Effector memory CD4-positive, alpha-beta T cell (primary cell): ENCODE results near the gene UPK3A.

ENCODE experiments used
- DNase-seq, 3 donors: peaks; one replicate each; pipeline ENCODE4 v3.0.0-alpha.2; 2020
- H3K27ac ChIP-seq: 2 replicates; pipeline ENCODE4 v1.7.0; 2013; ENCODE audit warnings: mild to moderate bottlenecking, low read length, moderate library complexity; ENCODE audit not compliant: insufficient read depth, poor library complexity, severe bottlenecking
- H3K27me3 ChIP-seq: replicated peaks from 2 replicates; pipeline ENCODE4 v1.7.0; 2013; ENCODE audit warnings: mild to moderate bottlenecking, low read length; ENCODE audit not compliant: insufficient read depth, control insufficient read depth, poor library complexity, severe bottlenecking
- H3K36me3 ChIP-seq: 2 replicates; pipeline ENCODE4 v1.7.0; 2013; ENCODE audit warnings: mild to moderate bottlenecking, low read length, moderate library complexity; ENCODE audit not compliant: control insufficient read depth, insufficient read depth
- H3K4me1 ChIP-seq: 2 replicates; pipeline ENCODE4 v1.7.0; 2013; ENCODE audit warnings: low read length, mild to moderate bottlenecking; ENCODE audit not compliant: control insufficient read depth, insufficient read depth, poor library complexity, severe bottlenecking
- H3K4me3 ChIP-seq: 2 replicates; pipeline ENCODE4 v1.7.0; 2013; ENCODE audit warnings: low read length, low read depth, mild to moderate bottlenecking; ENCODE audit not compliant: insufficient read depth, poor library complexity, severe bottlenecking
- H3K9me3 ChIP-seq: 2 replicates; pipeline ENCODE4 v1.7.0; 2013; ENCODE audit warnings: mild to moderate bottlenecking, low read length, moderate library complexity; ENCODE audit not compliant: control insufficient read depth

The UPK3A gene

DNA sequence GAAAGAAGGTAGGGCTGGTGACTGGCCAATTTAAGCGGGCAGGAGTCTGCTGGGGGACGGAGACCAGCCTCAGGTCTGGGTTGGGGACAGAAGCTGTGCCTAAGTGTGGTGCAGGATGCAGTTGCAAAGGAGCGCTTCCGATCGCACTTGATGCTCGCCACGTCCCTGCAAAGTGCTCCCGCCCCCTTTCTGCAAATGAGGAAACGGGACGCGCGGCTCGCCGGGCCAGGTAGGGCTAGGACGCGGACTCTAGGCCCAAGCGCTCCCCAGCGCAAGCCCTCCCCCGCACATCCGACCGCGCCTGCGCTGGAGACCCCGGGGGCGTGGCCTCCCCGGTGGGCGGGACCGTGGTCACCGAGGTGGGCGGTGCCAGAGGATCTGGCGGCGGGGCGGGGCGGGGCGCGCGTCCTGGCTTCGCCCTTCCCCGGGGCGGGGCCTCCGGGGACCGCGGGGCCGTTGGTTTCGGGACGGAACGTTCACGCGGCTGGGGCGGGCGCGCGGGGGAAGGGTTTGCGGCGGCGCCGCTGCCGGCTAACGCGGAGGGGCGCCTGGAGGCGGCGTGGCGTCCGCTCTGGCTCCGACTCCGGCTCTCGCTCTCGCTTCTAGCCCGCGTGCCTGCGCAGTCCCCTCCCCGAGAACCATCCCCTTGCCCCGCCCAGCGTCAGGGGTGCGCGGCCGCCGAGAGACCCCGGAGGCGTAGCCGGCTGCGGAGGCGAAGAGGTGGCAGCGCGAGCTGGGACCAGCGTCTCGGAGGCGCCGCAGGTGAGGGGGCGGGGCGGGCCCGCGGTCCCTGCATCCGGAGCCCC is 24.9 kb downstream of the UPK3A start, which contains the start of gene FAM118A:
TSS of gene FAM118A (plus strand) at position 513 of the 806 bp plus-strand sequence. CDS start 12,446 bp downstream, outside the sequence.
- H3K27me3 ChIP-seq: no peaks in the 10 kb centered on the region
- DNase-seq: peak; percentile 92 to 98 (median 92)
- no peaks in the 10 kb centered on the region for H3K9me3 ChIP-seq
- peak within 1 kb of the TSS; percentile 79 for H3K4me3 ChIP-seq
- H3K36me3 ChIP-seq: no peaks in the 10 kb centered on the region
- H3K27ac ChIP-seq: peak within 1 kb of the TSS; percentile 82
- H3K4me1 ChIP-seq: peaks cover 23% of the 10 kb centered on the region

DNA sequence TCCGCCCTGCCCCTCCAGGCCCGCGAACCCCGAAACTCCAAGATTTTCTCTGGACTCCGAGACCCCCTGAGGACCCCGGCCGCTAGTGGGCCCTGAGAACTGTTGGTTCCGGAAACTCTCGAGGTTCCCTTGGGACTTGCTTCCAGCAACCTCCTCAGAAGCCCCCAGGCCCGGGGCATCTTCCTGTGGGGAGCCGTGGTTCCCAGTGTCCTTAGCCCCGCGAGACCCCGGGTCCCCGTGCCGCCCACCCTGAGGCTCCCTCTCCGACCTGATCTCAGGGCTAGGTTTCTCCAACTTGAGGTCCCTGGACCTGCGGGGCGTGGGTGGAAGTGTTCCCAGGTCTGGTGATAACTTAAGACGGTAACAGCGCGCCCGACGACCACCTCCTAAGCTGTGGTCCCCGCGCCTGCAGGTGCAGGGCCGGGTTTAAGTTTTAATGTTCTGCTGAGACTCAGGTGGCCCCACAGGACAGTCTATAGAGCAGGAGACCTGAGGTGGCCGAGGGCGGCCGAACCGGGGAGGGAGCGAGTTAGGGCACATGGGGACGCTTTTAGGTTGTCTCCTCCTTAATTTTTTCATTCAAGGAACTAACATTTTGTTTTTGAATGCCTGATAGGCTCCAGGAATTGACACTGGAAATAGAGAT is 25.7 kb downstream of the UPK3A start:
- Histone ChIP-seq H3K27me3 (no peaks in the 10 kb centered on the region), H3K9me3 (no peaks in the 10 kb centered on the region), H3K36me3 (no peaks in the 10 kb centered on the region), H3K4me1 (peaks cover 23% of the 10 kb centered on the region), H3K4me3 (peak overlapping the region; percentile 79), H3K27ac (peak overlapping the region; percentile 82)
- DNase-seq: no peak

DNA sequence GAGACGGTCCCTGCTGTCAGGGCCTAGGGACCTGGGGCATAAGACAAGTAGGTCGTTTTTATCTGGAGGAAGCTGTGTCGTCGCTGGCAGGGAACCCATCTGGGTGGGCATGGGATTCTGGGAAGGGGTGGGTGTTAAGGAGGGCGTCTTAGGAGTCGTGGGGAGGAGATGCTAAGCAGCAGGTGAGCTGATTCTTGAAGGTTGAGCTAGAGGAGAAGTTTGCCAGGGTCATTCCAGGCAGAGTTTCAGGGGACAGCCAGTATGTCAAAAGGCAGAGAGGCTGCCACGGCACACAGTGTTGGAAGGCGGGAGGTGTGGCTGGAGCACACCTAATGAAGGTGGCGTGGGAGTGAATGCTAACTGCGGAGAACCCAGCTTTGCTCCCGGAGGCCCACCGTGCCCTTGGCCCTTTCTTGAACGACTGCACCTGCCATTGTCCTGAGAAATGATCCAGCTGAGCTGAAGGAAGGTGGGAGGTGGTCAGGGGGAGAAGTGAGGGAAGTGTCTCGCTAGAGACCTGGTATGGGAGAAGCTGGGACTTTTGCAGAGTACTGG is 26.3 kb downstream of the UPK3A start:
- Histone ChIP-seq H3K36me3 (no peaks in the 10 kb centered on the region), H3K4me3 (peak overlapping the region; percentile 79), H3K27ac (peak overlapping the region; percentile 82), H3K27me3 (no peaks in the 10 kb centered on the region), H3K4me1 (peaks cover 25% of the 10 kb centered on the region), H3K9me3 (no peaks in the 10 kb centered on the region)
- DNase-seq: no peak

DNA sequence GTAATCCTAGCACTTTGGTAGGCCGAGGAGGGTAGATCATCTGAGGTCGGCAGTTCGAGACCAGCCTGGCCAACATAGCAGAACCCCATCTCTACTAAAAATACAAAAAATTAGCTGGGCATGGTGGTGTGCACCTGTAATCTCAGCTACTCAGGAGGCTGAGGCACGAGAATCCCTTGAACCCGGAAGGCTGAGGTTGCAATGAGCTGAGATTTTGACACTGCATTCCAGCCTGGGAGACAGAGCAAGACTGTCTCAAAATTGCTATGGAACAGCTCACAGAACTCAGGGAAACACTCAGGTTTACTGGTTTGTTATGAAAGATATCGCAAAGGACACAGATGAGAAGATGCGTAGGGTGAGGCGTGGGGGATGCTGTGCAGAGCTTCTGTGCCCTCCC is 27.7 kb downstream of the UPK3A start:
- peaks cover 34% of the 10 kb centered on the region for H3K4me1 ChIP-seq
- no peak overlapping the region for H3K27ac ChIP-seq
- no peaks in the 10 kb centered on the region for H3K27me3 ChIP-seq
- H3K4me3 ChIP-seq: no peak overlapping the region
- no peak for DNase-seq
- no peaks in the 10 kb centered on the region for H3K9me3 ChIP-seq
- no peaks in the 10 kb centered on the region for H3K36me3 ChIP-seq

DNA sequence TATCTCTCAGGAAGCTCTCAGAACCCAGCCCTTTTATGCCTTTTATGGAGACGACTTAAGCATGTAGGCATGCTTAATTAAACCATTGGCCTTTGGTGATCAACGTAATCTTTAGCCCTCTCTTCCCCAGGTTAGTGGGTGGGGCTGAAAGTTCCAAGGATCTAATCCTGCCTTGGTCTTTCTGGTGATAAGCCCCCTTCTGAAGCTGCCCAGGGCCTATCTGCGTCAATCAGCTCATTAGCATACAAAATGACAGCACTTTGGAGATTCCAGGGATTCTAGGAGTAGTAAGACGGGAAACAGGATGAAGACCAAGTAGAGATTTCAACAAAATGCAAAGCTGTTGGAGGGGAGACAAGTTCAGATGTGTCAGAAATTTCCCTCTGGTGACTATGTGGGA is 28.1 kb downstream of the UPK3A start:
- DNase-seq: no peak
- Histone ChIP-seq H3K9me3 (no peaks in the 10 kb centered on the region), H3K36me3 (no peaks in the 10 kb centered on the region), H3K27ac (no peak overlapping the region), H3K4me3 (no peak overlapping the region), H3K4me1 (peaks cover 38% of the 10 kb centered on the region), H3K27me3 (no peaks in the 10 kb centered on the region)

DNA sequence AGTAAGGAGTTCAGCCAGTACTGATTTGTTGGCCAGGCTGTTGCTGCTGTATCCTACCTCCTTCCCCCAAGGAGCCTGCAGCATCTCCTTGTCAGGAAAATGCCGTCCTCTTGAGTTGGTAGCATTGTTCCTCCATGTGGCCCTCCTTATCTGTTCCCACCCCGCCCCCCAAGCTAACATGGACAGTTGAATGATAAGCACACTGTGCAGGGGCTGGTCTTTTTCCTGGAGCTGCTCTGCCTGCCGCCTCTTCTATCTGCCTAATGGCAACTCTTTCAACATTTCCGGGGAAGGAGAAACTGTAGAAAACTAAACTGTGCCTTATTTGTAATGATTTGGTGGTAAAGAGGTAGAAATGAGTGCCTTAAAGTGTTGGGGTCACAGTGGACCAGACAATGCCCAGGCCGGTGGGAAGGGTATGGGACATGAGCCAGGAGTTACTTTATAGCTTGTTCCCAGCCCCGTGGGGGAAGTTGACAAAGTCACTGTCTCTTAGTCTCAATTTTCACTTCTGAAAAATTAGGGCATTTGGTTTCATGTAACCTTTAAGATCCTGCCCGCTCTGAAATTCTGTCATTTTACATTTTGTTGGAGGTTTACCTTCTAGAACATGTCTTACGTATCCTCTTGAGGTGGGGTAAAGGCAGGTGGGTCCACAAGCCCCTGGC is 29.4 kb downstream of the UPK3A start:
- DNase-seq: no peak
- H3K27me3 ChIP-seq: no peaks in the 10 kb centered on the region
- no peaks in the 10 kb centered on the region for H3K9me3 ChIP-seq
- no peak overlapping the region for H3K27ac ChIP-seq
- H3K36me3 ChIP-seq: no peaks in the 10 kb centered on the region
- H3K4me1 ChIP-seq: peaks cover 41% of the 10 kb centered on the region
- H3K4me3 ChIP-seq: no peak overlapping the region

DNA sequence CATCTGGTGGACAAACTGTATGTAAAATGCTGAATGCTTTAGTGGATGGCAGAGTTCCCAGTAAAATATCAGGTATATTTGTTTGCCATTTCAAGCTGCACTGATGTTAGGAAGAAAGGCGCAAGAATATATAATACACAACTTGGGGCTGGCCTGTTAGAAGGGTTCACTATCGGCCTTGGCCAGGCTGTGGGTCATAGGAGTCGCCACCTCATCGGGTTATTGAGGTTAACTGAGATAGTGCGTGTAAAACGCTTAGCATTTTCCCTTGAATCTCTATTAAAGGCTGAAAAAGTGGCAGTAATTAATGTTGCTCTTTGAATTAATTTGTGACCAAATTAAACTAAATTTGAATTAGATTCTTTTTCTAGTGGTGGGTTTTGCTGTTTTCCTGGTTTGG is 30.0 kb downstream of the UPK3A start:
- Histone ChIP-seq H3K27ac (no peak overlapping the region), H3K4me3 (no peak overlapping the region), H3K4me1 (peaks cover 42% of the 10 kb centered on the region), H3K9me3 (no peaks in the 10 kb centered on the region), H3K36me3 (no peaks in the 10 kb centered on the region), H3K27me3 (no peaks in the 10 kb centered on the region)
- DNase-seq: no peak

DNA sequence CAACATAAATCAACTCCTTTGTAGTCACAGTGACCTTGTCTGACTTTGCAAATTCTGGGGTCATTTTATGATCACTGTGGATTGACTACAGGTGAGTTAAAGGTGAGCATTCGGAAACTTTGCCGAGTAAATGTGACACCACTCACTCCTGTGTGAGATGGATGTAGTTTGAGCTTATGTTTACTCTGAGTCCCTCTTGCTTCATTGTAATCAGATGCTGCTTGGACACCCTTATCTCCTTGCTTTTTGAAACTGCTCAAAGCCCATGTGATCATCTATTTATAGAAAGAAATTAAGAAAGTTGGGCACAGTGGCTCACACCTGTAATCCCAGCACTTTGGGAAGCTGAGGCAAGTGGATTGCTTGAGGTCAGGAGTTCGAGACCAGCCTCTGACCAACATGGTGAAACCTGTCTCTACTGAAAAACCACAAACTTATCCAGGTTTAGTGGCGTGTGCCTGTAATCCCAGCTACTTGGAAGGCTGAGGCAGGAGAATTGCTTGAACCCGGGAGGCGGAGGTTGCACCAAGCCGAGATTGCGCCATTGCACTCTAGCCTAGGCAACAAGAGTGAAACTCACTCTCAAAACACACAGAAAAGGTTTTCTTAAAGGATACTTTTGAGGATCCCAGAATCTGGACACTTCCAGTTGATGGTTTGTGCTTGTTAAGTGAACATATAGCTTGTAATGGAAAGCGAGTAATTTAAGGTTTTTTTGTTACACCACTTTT is 32.2 kb downstream of the UPK3A start:
- Histone ChIP-seq H3K36me3 (no peaks in the 10 kb centered on the region), H3K27ac (peak overlapping the region; percentile 99), H3K4me3 (no peak overlapping the region), H3K27me3 (no peaks in the 10 kb centered on the region), H3K9me3 (no peaks in the 10 kb centered on the region), H3K4me1 (peaks cover 26% of the 10 kb centered on the region)
- DNase-seq: no peak

DNA sequence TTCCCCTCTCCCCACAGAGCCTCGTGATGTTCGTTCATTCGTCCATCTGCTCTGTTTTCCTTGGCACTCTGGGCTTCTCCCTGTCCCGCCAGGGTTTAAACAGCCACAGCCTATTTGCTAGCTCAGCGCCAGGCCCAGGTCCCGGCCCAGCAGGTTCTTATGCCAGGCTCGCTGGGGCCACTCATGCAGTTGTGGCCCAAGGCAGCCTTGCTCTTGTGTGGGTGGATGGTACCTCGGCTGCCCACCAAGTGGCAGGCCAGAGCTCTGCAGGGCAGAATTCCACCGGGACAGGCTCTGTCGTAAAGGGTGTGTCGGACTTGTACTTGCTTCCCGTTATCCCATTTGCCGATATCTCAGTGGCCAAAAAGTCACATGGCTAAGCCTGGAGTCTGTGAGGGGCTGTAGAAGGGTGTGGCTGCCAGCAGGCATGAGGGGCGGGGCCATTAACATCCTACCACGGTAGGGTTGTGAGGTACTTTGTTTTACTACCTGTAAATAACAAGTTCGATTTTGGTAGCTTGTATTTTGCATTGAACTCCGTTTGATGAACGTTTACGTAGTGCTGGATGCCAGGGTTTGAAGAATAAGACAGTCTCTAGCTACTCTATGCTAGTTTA is 32.9 kb downstream of the UPK3A start:
- Histone ChIP-seq H3K4me1 (peaks cover 26% of the 10 kb centered on the region), H3K27me3 (no peaks in the 10 kb centered on the region), H3K9me3 (no peaks in the 10 kb centered on the region), H3K4me3 (peak overlapping the region; percentile 40), H3K36me3 (peaks cover 6% of the 10 kb centered on the region), H3K27ac (peak overlapping the region; percentile 99)
- no peak for DNase-seq
